CD4-positive, alpha-beta T cell treated with Interferon alpha-2 for 1 hour (primary cell): ENCODE data around the gene PER2.

Experiments
- DNase-seq, 2 donors: peaks; one replicate each; pipeline ENCODE4 v3.0.0-alpha.2; 2020 to 2022

PER2 gene

DNA sequence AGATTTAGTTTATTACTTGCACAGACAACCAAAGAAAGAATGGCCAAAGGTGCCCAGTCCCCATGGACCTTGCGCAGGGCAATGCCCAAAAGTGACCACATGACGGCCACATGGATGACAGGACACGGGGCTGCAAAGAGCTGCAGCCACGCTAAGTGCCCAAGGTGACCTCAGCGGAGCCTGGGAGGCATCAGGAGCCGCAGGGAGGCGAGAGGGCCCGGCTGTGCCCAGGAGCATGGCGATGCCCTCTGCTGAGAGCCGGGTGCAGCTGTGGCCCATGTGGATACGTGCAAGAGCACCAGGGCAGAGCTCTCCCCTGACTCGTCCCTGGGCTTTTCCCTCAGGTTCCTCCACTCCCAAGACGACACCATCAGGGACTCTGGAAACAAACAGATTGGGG is 63.3 kb downstream of the PER2 start:
- no peak for DNase-seq

DNA sequence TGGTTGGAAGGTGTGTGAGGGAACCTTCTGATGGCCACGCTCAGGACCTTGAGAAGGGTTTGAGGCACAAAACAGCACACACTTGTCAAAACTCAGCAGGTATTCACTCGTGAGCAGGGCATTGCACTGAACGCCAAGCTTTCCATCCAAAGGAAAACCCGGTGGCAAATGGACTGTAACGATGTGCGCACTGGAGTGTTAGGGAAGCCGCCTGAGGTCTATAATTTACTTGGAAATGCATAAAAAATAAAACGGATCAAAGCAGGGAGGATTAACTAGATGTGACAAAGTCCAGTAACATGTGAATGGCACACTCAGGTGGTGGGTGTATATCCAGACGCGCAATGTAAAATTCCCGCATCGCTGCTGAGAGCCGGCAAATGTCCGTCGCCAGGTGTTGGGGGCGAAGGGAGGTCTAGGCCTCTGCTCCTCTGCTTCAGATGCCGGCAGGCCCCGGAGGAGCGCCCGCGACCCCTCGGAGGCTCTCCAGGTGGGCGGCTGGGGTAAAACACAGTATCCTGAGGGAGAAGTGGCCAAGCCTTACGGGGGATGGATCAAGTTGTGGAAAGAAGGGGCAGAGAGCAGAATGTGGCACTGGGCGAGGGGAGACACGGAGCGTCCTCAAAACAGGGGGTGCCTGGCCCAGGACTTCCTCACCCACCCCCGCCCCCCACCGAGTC is 63.9 kb downstream of the PER2 start:
- DNase-seq, result no peak

DNA sequence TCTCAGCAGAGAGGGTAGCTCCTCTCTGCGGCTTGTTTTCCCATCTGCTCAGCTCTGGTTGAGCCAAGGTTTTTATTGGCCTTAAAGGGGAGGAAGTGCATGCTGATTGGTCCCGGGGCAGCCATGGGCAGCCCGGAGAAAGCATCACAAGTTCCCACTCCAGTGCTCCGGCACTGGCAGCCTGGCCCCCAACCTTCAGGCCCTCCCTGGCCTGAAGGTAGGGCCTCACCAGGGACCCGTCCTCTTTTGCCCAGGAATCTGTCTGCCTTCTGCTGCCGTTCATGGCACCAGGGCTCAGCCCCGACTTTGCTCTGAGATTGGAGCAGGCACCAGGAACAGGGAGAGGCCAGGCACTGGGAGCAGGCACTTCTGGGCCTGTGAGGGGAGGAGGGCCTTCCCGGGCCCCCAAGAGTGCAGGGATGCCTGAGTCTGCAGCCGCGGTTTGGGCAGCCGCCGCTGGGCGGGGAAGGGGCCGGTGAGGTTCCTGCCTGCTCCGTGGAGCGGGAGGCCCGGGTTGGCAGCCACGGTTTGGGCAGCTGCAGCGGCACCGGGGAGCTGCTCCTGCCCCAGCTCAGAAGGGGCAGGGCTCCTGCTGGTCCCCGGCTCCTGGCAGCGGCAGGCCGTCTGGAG is 67.4 kb downstream of the PER2 start:
- no peak for DNase-seq

DNA sequence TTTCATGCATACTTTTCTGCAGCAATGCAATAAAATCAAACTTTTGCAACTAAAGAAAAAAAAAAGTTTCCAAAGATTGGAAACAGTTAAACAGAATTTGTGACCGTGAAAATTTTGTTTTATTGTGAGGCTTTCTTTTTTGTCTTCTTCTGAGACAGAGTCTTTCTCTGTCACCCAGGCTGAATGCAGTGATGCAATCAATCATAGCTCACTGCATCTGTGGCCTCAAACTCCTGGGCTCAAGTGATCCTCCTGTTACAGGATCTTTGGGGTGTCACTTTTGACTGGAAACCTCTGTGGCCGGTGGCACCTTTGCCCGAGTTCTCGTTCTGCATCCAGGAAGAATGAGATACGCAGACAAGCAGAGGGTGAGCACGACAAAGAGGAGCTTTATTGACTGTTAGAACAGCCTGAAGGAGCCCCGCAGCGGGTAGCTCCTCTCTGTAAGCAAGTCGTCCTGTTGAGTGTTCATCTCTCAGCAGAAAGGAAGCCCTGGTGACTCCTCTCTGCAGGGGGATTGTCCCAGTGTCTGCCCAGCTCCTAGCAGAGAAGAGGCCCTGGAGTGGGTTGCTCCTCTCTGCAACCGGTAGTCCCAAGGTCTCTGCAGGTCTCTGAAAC is 68.0 kb downstream of the PER2 start:
- no peak for DNase-seq

DNA sequence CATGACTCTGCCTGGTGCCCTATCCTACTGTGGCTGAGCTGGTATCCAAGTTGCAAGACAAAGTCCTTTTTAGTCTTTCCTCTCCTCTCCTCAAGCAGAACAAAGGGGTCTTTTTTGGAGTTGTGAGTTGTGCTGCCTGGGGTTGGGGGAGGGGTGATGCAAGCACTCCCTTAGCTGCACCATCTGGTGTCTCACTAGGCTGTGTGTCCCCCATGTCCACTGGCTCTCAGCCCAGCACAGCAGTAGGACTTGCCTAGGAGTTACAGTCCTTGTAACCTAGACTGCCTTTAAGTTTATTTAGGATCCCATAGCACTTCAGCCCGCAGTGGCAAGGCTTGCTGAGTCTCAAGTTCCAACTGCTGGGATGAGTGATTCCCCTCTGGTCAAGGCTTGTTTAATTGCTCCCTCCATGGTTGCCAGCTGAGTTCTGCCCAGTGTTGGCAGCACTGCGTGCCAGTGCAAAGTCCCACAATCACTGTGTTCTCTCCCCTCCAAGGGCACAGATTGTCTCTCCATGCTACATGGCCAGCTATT is 71.7 kb downstream of the PER2 start:
- DNase-seq, result no peak

DNA sequence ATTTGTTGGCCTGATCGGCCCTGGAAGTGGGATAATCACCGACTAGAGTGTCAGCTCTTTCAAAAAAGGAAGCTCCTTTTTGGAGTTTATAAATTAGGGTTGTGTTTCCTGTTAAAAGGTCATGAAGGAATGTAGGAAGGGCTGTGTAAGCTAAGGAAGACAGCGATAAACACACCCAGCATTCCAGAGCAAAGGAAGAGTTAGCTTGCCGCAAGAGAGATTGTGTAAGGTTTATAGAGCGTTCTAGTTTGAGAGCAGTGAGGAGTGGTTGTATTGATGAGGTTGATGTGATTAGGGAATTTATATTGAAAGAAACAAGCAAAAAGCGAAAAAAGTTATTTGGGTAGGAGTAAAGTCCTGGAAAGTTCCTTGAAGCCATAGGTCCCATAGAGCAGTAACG is 81.4 kb downstream of the PER2 start:
- DNase-seq, result no peak

DNA sequence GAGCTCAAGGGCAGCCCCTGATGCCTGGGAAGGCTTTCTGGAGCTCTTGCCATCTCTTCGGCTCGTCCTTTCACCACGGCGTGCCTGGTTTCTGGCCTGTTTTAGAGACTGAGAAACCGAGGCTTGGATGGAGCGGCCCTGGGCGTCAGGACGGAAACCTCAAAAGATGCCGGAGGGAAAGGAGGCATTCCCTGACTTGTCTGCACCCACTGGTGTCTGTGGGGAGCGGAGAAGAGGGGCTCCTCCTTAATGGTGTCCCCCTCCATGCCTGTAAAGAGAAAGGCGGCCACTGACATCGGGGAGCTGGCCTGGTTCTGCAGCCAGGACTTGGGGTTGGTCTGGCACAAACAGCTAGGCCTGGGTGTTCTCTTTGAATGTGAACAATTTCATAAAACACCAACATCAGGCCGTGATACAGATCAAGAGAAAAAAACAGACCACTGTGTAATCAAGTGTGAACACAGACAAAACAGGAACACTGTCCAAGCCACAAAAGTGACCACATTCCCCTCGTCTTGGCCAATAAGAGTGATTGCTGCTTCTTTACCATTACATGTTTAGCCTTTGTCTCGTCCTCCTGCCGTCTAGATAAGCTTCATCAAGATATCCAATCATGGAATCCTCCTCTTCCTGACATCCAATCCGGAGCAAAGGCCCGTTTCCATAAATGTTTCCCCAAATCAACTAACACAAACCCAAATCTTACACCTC is 84.3 kb downstream of the PER2 start:
- no peak for DNase-seq

DNA sequence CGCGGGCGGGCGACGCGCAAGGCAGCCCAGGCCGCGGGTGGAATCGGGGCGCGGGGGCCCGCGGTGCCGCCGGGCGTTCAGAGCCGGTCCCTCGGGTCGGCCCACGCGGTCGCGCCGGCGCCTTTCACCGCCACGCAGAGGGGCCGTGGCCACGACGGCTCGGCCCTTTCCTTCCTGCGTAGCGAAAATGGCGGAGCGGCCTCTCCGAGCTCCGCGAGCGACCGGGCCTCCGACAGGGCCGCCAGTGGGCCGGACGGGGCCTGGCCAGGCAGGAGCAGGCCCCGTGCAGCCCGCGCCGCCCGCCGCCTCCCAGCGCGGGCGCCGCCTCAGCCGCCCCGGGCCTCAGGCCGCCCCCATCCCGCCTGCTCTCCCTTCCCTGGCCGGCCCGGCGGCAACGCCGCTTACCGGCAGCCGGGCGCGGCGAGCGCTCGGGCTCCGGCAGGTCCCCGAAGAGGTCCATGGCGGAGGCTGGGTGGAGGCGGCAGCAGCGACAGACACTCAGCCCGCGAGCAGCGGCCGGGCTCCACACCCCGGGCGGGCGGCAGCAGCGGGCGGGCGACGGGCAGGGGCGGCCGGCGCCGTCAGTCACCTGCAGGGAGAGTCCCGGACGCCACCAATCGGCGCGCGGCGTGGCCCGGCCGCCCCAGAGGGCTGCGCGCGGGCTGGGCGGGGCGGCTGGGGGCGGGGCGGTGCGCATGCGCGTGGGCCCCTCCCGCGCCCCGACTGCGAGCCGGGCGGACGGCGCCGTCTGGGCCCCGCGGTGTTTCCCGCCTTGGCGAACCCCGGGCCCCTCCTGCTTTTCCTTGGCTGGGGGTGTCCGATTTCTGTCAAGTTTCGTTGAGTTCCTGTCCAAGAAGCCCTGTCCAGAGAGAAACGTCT is 85.1 kb downstream of the PER2 start, which contains the start of gene ILKAP:
TSS of gene ILKAP (minus strand) at position 602 of the 879 bp plus-strand sequence. CDS start at position 460, 142 bp downstream.
- DNase-seq, result peak; percentile 88 to 93

DNA sequence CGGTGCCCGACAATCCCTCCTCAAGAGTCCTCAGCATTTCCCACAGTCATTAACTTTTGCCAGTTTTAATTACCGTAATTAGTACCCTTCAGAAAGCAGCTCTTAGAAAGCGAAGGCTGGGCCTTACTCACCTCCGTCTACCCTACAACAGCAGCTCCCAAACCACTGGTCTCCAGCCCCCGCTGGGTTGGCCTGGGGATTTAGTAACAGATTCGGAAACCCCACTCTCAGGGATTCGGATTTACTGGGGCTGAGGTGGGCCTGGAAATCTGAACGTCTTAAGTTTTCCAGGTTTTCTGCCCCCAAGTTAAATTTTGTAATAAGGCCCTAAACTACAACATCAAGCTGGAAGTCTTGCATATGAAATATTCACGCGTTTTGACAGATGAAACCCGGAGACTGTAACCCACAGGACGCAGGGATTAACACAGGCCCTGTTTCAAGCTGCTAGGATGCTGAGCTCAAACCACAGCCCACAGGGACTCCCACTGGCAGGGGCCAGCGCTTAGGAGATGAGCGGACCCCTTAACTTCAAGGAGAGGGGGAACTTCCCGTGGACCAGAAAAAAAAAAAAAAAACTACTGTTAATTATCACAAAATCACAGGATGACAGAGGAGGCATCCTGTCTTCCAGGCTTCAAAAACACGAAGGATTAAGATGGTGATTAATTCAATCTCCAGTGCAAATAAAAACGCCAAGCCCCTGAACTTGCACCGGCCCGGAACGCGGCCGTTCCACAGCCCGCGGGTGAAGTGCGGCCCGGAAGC is 85.9 kb downstream of the PER2 start:
- DNase-seq, result peak in 1 of 2 donors; percentile 37
